ENCODE results near the gene LAMA5.

DNA sequence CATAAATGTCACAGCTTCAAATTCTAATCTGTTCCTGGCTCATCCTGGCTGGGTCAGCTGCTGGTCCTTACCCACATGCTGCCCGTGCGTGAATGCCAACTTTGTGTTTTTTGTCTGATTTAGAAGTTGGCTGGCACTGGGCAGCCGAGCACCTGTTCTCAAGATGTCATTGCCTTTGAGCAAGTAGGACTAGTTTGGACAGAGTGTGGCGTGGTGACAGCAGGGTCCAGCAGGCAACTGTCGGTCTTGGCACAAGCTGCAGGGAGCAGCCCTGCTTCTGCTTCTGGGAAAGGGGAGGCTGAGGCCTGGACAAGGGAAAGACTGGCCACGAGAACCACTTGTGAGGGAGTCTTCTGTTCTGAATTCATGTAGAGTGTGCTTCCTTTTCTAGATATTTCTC is 90.7 kb downstream of the LAMA5 start:
- TF ChIP-seq, protein P1, sequence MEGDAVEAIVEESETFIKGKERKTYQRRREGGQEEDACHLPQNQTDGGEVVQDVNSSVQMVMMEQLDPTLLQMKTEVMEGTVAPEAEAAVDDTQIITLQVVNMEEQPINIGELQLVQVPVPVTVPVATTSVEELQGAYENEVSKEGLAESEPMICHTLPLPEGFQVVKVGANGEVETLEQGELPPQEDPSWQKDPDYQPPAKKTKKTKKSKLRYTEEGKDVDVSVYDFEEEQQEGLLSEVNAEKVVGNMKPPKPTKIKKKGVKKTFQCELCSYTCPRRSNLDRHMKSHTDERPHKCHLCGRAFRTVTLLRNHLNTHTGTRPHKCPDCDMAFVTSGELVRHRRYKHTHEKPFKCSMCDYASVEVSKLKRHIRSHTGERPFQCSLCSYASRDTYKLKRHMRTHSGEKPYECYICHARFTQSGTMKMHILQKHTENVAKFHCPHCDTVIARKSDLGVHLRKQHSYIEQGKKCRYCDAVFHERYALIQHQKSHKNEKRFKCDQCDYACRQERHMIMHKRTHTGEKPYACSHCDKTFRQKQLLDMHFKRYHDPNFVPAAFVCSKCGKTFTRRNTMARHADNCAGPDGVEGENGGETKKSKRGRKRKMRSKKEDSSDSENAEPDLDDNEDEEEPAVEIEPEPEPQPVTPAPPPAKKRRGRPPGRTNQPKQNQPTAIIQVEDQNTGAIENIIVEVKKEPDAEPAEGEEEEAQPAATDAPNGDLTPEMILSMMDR (IDR thresholded peaks at IDR 0.05; ENCODE audit: borderline replicate concordance, extremely low read depth, low read length, poor library complexity, severe bottlenecking) = no peak
- TF ChIP-seq EZH2 (IDR thresholded peaks at IDR 0.05; ENCODE audit: borderline replicate concordance, low read depth, low read length, severe bottlenecking) = no peak
